WTC11 (cell line): ENCODE results near the gene CACNA2D4.

Experiments used
- EMX1 ChIP-seq: fragments of 250-450 bp; sonication (Bioruptor Pico); IDR thresholded peaks from 2 replicates; pipeline ENCODE4 v1.8.0; 2021; ENCODE audit warnings: mild to moderate bottlenecking
- ETV6 ChIP-seq: sonication (generic); formaldehyde crosslinking; IDR thresholded peaks from 2 replicates; pipeline ENCODE4 v1.8.1; 2022; ENCODE audit warnings: mild to moderate bottlenecking, missing genetic modification reagents
- FOXJ3 ChIP-seq: sonication (generic); formaldehyde crosslinking; IDR thresholded peaks from 2 replicates; pipeline ENCODE4 v1.9.0; 2021; ENCODE audit warnings: missing genetic modification reagents, mild to moderate bottlenecking, borderline replicate concordance
- GABPB1 ChIP-seq: sonication (generic); formaldehyde crosslinking; IDR thresholded peaks from 2 replicates; pipeline ENCODE4 v1.8.1; 2023; ENCODE audit warnings: mild to moderate bottlenecking, missing genetic modification reagents
- TF ChIP-seq, protein P1 (sequence below): sonication (generic); formaldehyde crosslinking; IDR thresholded peaks from 2 replicates; pipeline ENCODE4 v1.8.1; 2023; ENCODE audit warnings: mild to moderate bottlenecking, moderate library complexity, missing genetic modification reagents
- TF ChIP-seq, protein P2 (sequence below): sonication (generic); formaldehyde crosslinking; conservative IDR thresholded peaks from 2 replicates; pipeline ENCODE4 v1.8.1; 2023; ENCODE audit warnings: mild to moderate bottlenecking, low read depth, missing genetic modification reagents, moderate library complexity
- TF ChIP-seq, protein P3 (sequence below): sonication (generic); formaldehyde crosslinking; IDR thresholded peaks from 2 replicates; pipeline ENCODE4 v1.8.1; 2023; ENCODE audit warnings: mild to moderate bottlenecking, missing genetic modification reagents
- TF ChIP-seq, protein P4 (sequence below): fragments of 200-600 bp; IDR thresholded peaks from 2 replicates; pipeline ENCODE4 v1.8.0; 2022; ENCODE audit warnings: antibody characterized with exemption
- TF ChIP-seq, protein P5 (sequence below): sonication (generic); formaldehyde crosslinking; IDR thresholded peaks from 2 replicates; pipeline ENCODE4 v1.8.1; 2022; ENCODE audit warnings: low read depth, mild to moderate bottlenecking, moderate library complexity, missing genetic modification reagents, borderline replicate concordance
- TF ChIP-seq, protein P6 (sequence below): sonication (generic); formaldehyde crosslinking; IDR thresholded peaks from 2 replicates; pipeline ENCODE4 v1.8.1; 2022; ENCODE audit warnings: mild to moderate bottlenecking, missing genetic modification reagents, moderate library complexity, borderline replicate concordance

DNA sequence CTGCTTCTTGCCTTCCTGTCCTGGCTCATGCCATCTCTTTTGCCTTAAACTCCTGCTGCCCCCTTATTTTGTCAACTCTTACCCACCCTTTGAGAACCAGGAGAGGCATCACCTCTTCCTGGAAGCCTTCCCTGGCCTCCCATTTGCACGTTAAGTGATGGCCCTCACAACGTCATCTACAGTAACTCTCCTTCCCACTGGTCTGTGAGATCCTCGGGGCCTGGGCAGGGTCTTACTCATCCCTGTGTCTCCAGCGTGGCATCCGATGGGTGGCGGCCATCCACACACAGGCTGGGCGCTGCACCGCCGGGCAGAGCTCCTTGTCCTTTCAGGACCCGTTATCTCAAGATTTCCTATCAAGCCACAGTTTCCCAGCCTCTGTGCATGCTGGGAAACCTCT lies 16.8 kb upstream of the CACNA2D4 start:
- TF ChIP-seq, protein P1, sequence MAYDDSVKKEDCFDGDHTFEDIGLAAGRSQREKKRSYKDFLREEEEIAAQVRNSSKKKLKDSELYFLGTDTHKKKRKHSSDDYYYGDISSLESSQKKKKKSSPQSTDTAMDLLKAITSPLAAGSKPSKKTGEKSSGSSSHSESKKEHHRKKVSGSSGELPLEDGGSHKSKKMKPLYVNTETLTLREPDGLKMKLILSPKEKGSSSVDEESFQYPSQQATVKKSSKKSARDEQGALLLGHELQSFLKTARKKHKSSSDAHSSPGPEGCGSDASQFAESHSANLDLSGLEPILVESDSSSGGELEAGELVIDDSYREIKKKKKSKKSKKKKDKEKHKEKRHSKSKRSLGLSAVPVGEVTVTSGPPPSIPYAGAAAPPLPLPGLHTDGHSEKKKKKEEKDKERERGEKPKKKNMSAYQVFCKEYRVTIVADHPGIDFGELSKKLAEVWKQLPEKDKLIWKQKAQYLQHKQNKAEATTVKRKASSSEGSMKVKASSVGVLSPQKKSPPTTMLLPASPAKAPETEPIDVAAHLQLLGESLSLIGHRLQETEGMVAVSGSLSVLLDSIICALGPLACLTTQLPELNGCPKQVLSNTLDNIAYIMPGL (CRISPR knock-in tag), result no peak
- TF ChIP-seq, protein P2, sequence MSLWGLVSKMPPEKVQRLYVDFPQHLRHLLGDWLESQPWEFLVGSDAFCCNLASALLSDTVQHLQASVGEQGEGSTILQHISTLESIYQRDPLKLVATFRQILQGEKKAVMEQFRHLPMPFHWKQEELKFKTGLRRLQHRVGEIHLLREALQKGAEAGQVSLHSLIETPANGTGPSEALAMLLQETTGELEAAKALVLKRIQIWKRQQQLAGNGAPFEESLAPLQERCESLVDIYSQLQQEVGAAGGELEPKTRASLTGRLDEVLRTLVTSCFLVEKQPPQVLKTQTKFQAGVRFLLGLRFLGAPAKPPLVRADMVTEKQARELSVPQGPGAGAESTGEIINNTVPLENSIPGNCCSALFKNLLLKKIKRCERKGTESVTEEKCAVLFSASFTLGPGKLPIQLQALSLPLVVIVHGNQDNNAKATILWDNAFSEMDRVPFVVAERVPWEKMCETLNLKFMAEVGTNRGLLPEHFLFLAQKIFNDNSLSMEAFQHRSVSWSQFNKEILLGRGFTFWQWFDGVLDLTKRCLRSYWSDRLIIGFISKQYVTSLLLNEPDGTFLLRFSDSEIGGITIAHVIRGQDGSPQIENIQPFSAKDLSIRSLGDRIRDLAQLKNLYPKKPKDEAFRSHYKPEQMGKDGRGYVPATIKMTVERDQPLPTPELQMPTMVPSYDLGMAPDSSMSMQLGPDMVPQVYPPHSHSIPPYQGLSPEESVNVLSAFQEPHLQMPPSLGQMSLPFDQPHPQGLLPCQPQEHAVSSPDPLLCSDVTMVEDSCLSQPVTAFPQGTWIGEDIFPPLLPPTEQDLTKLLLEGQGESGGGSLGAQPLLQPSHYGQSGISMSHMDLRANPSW, result no peak
- TF ChIP-seq ETV6 (CRISPR knock-in tag) (no peak), EMX1 (CRISPR knock-in tag) (no peak), FOXJ3 (CRISPR knock-in tag) (no peak), GABPB1 (CRISPR knock-in tag) (no peak)
- TF ChIP-seq, protein P3, sequence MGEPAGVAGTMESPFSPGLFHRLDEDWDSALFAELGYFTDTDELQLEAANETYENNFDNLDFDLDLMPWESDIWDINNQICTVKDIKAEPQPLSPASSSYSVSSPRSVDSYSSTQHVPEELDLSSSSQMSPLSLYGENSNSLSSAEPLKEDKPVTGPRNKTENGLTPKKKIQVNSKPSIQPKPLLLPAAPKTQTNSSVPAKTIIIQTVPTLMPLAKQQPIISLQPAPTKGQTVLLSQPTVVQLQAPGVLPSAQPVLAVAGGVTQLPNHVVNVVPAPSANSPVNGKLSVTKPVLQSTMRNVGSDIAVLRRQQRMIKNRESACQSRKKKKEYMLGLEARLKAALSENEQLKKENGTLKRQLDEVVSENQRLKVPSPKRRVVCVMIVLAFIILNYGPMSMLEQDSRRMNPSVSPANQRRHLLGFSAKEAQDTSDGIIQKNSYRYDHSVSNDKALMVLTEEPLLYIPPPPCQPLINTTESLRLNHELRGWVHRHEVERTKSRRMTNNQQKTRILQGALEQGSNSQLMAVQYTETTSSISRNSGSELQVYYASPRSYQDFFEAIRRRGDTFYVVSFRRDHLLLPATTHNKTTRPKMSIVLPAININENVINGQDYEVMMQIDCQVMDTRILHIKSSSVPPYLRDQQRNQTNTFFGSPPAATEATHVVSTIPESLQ (CRISPR knock-in tag), result no peak
- TF ChIP-seq, protein P4, sequence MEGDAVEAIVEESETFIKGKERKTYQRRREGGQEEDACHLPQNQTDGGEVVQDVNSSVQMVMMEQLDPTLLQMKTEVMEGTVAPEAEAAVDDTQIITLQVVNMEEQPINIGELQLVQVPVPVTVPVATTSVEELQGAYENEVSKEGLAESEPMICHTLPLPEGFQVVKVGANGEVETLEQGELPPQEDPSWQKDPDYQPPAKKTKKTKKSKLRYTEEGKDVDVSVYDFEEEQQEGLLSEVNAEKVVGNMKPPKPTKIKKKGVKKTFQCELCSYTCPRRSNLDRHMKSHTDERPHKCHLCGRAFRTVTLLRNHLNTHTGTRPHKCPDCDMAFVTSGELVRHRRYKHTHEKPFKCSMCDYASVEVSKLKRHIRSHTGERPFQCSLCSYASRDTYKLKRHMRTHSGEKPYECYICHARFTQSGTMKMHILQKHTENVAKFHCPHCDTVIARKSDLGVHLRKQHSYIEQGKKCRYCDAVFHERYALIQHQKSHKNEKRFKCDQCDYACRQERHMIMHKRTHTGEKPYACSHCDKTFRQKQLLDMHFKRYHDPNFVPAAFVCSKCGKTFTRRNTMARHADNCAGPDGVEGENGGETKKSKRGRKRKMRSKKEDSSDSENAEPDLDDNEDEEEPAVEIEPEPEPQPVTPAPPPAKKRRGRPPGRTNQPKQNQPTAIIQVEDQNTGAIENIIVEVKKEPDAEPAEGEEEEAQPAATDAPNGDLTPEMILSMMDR, result no peak
- TF ChIP-seq, protein P5, sequence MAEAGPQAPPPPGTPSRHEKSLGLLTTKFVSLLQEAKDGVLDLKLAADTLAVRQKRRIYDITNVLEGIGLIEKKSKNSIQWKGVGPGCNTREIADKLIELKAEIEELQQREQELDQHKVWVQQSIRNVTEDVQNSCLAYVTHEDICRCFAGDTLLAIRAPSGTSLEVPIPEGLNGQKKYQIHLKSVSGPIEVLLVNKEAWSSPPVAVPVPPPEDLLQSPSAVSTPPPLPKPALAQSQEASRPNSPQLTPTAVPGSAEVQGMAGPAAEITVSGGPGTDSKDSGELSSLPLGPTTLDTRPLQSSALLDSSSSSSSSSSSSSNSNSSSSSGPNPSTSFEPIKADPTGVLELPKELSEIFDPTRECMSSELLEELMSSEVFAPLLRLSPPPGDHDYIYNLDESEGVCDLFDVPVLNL, result no peak
- TF ChIP-seq, protein P6, sequence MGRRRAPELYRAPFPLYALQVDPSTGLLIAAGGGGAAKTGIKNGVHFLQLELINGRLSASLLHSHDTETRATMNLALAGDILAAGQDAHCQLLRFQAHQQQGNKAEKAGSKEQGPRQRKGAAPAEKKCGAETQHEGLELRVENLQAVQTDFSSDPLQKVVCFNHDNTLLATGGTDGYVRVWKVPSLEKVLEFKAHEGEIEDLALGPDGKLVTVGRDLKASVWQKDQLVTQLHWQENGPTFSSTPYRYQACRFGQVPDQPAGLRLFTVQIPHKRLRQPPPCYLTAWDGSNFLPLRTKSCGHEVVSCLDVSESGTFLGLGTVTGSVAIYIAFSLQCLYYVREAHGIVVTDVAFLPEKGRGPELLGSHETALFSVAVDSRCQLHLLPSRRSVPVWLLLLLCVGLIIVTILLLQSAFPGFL (CRISPR knock-in tag), result no peak
